Right lobe of liver (tissue), 6 donors: ENCODE measurements around the gene TTC31. TPM values are rescaled to one million over a fixed set of nuclear protein-coding genes. Genes with fewer than 3 reads are reported as not detected.

ENCODE experiments used
- ATAC-seq, 4 donors: fragments of 200-7000 bp; cut with Tn5 transposase; one replicate each; pipeline ENCODE4 v1.9.1; 2020; ENCODE audit warnings: mild to moderate bottlenecking in 4 of 4, moderate library complexity in 4 of 4
- DNase-seq, 3 donors: peaks; one replicate each; pipeline ENCODE4 v3.0.0-alpha.2; 2020
- H3K27ac ChIP-seq, 3 donors: fragments of 200-600 bp; one replicate each; pipeline ENCODE4 v1.8.0; 2022
- H3K27me3 ChIP-seq, 2 donors: fragments of 200-600 bp; one replicate each; pipeline ENCODE4 v1.8.0; 2022
- H3K36me3 ChIP-seq, 4 donors: fragments of 200-600 bp; sonication (generic) in 1 of 4; one replicate each; pipeline versions ENCODE4 v1.5.1 to v1.8.0; 2017 to 2022; ENCODE audit warnings: control low read depth in 1 of 4
- H3K4me1 ChIP-seq, 4 donors: fragments of 200-600 bp; sonication (generic) in 1 of 4; one replicate each; pipeline versions ENCODE4 v1.5.1 to v1.8.0; 2017 to 2022; ENCODE audit warnings: control low read depth in 1 of 4
- H3K4me3 ChIP-seq, 3 donors: fragments of 200-600 bp; one replicate each; pipeline ENCODE4 v1.8.0; 2022
- H3K9me3 ChIP-seq, 4 donors: fragments of 200-600 bp; sonication (generic) in 1 of 4; one replicate each; pipeline versions ENCODE4 v1.5.1 to v1.8.0; 2017 to 2022; ENCODE audit warnings: control low read depth in 1 of 4
- CTCF ChIP-seq, 4 donors: fragments of 200-600 bp in 3 of 4; fragments of 450-650 bp in 1 of 4; IDR thresholded peaks; one replicate each; pipeline versions ENCODE4 v1.5.1 to v1.8.0; 2016 to 2022; ENCODE audit warnings: antibody characterized with exemption in 4 of 4, mild to moderate bottlenecking in 2 of 4
- POLR2A ChIP-seq: fragments of 450-650 bp; IDR thresholded peaks from one replicate; pipeline ENCODE4 v1.6.1; 2017; ENCODE audit warnings: antibody characterized with exemption, mild to moderate bottlenecking
- WGBS: methylation state at CpG from one replicate; pipeline ENCODE4 v1.1.6; 2018; ENCODE audit warnings: low coverage, low lambda C conversion rate; ENCODE audit not compliant: insufficient coverage; ENCODE audit errors: missing lambda C conversion rate; 5-methylcytosine and 5-hydroxymethylcytosine counted together
- intact Hi-C, 2 donors: fragments of 100-400 bp; cut with DNase I; formaldehyde crosslinking; loops; one replicate each; pipeline versions ENCODE4 v1.11.2 to v1.14.1; 2022
- total RNA-seq, 6 experiments: library from RNA; depleted of rRNA in 2 of 6; stranded (reverse); fragments of >200 nt in 2 of 6; fragmentation: NEBNext Ultra II Directional in 3 of 6; extraction: Animal tissue kit (Norgen Biotek cat#: 25700) in 3 of 6; gene quantifications; one replicate each; pipeline versions ENCODE4 v1.1.0 to v1.2.4, GENCODE V29; 2016 to 2023
- donor health status: DM: no; HTN: yes; CAD: no.
- donor health status: DM: no; HTN: no; CAD: no.
- donor health status: DM: no; HTN: no; CAD: no.
- donor health status: DM: no; HTN: yes; CAD: no.
- donor health status: DM: no; HTN: yes; CAD: no.

TTC31 gene
- total RNA-seq, 6 experiments from 2014 or later: 14.5 to 31.5 (median 26.7) TPM

DNA sequence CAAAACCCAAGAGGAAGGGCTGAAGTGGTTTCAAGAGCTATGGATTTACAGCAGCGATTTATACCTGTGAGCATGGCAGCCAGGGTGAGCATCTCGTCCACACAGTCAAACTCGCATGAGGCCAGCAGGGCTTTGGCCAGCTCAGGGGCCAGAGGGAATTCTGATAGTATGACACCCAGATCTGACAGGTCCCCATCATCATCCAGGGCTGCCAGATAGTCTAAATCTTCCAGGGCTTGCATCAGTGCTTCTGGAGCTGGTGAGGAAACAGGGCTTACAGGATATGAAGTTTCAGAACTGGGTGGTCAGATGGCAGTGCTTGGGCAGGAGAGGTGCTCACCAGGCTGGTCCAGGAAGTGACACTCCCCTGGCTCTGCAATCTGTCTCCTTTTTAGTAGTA is 39.6 kb downstream of the TTC31 start:
- Histone ChIP-seq H3K4me1 (no peaks in the 10 kb centered on the region), H3K9me3 (no peaks in the 10 kb centered on the region), H3K4me3 (no peak overlapping the region), H3K27me3 (peaks cover 0 to 3% of the 10 kb centered on the region in 2 donors), H3K27ac (no peak overlapping the region), H3K36me3 (peaks cover 0 to 16% (median 7%) of the 10 kb centered on the region in 4 donors)
- no peak for DNase-seq
- intact Hi-C loops: no loop called here
- ATAC-seq: no peak
- no CpG with 5 or more reads among the region's 3 CpGs for WGBS
- TF ChIP-seq POLR2A (no peak), CTCF (IDR thresholded peaks at IDR 0.05) (no peak)

DNA sequence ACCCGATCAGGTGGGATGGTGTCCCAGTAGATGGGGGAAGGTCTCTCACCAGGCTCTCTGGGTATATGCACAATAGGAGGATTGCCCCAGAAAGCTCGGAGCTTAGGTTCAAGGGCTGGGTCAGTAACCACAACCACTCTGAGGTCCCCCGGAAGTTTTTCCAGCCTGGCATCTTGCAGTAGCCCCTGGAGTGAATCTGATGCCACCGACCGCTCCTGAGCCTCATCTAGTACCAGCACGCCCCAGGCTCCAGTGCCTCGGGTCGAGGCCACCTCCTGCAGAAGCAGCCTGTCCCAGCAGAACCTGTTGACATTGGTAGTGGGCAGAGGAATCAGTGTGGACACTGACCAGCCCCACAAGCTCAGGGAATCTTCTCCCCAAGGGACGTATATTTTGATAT is 41.1 kb downstream of the TTC31 start:
- Histone ChIP-seq H3K9me3 (no peaks in the 10 kb centered on the region), H3K36me3 (peaks cover 0 to 20% (median 9%) of the 10 kb centered on the region in 4 donors), H3K4me3 (no peak overlapping the region), H3K4me1 (peaks cover 0 to 11% (median 4%) of the 10 kb centered on the region in 4 donors), H3K27me3 (no peaks in the 10 kb centered on the region), H3K27ac (no peak overlapping the region)
- ATAC-seq (no peak), DNase-seq (no peak)
- no peak for TF ChIP-seq POLR2A
- no peak for TF ChIP-seq CTCF (IDR thresholded peaks at IDR 0.05)
- intact Hi-C loops: no loop called here
- WGBS: 100% methylated on average over 1 of the region's 9 CpGs

GRCh38 chr2:74524955-74525716 is 42.3 kb downstream of the TTC31 start:
- Histone ChIP-seq H3K27ac (no peak overlapping the region), H3K4me1 (peaks cover 0 to 11% (median 4%) of the 10 kb centered on the region in 4 donors), H3K27me3 (no peaks in the 10 kb centered on the region), H3K4me3 (no peak overlapping the region), H3K9me3 (no peaks in the 10 kb centered on the region), H3K36me3 (peaks cover 0 to 20% (median 9%) of the 10 kb centered on the region in 4 donors)
- ATAC-seq: no peak
- intact Hi-C loops: loop anchor here in 1 of 2 donors (5.0 kb wide), 1 partner anchor 38 kb away; no protein-coding TSS in a partner anchor
- TF ChIP-seq POLR2A (no peak), CTCF (IDR thresholded peaks at IDR 0.05) (no peak)
- DNase-seq: no peak
- 91% methylated on average over 3 of the region's 10 CpGs for WGBS

DNA sequence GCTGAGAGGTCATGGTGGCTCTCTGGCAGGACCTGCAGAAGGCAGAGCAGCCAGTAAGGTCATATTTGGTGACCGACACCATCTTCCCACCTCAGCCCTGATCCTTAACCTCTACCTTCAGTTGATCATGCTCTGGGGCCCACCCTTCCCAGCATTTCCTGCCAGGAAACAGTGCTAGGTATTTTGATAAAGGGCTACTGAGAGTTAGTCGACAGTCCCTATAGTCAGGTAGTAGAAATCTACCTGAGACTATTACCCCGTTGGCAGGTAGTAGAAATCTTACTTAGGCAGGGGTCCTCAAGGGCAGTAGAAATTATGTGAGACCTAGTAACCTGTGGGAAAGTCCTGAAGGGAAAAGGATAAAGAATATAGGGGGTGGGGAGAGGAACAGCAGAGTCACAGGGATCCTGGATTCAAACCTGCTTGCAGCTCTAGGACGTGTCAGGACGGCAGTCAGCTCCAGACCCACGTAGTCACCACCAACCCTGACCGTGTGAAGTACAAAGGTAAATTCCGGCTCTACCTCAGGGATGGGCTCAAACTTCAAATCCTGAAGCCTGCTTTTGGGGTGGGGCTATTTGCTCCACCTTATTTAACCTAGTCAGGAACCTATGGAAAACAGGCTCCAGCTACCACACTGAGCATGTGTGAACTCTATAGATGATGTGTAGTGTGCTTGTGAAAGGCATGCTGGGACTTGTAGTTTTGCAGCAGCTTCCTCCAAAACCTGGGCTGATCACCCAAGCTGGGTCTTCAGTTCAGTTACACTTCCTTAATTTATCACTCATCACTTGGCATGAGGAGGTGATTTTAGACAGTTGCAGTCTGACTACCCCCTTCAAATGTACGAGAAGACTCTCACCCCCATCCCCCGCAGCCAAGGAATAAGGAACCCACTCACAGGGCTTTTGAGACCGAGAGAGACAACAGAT is 43.1 kb downstream of the TTC31 start, which contains the start of gene DQX1:
Gene DQX1 (minus strand): TSS at position 515 of the 932 bp plus-strand sequence. CDS start 502 bp downstream, at position 13.
- ATAC-seq (no peak), DNase-seq (no peak)
- TF ChIP-seq CTCF (IDR thresholded peaks at IDR 0.05) (no peak), POLR2A (no peak)
- H3K4me3 ChIP-seq: no peak within 1 kb of the TSS
- no peaks in the 10 kb centered on the region for H3K9me3 ChIP-seq
- no peak within 1 kb of the TSS for H3K27ac ChIP-seq
- H3K4me1 ChIP-seq: peaks cover 0 to 16% (median 6%) of the 10 kb centered on the region in 4 donors
- peaks cover 0 to 20% (median 9%) of the 10 kb centered on the region in 4 donors for H3K36me3 ChIP-seq
- 78% methylated on average over 9 of the region's 11 CpGs for WGBS
- H3K27me3 ChIP-seq: no peaks in the 10 kb centered on the region
- intact Hi-C loops: loop anchor here in 1 of 2 donors (5.0 kb wide), 1 partner anchor 39 kb away; no protein-coding TSS in a partner anchor
